Stimulated activated CD4-positive, alpha-beta T cell treated with anti-CD3 and anti-CD28 coated beads, Interleukin-12 subunit alpha, Interleukin-12 subunit beta, amount 100 ng/mL, for 4 hours (primary cell): ENCODE measurements around the gene MST1.
A peak's percentile ranks its signal among the peaks of the same experiment; 100 is the strongest.
"Not testable (repeated sequence)": the region's sequence is repeated elsewhere in the genome, so short reads cannot be mapped to it uniquely, and the experiment has no call there.

Experiments used
- DNase-seq: peaks from one replicate; pipeline ENCODE4 v3.0.0-alpha.2; 2020

MST1 gene

GRCh38 chr3:49700453-49701128 is 11.3 kb upstream of the MST1 start:
- DNase-seq: no peak

- DNase-seq: no peak
Observed at GRCh38 chr3:49700014-49700413, 10.7 kb upstream of the MST1 start.

GRCh38 chr3:49699281-49699979 is 10.2 kb upstream of the MST1 start:
- DNase-seq: no peak

- not testable (repeated sequence) for DNase-seq
Observed at GRCh38 chr3:49695350-49696015, 6.2 kb upstream of the MST1 start.

GRCh38 chr3:49694409-49695070 is 5.3 kb upstream of the MST1 start:
- DNase-seq: not testable (repeated sequence)

- not testable (repeated sequence) for DNase-seq
Observed at GRCh38 chr3:49691481-49691880, 2.2 kb upstream of the MST1 start.

- DNase-seq: not testable (repeated sequence)
Observed at GRCh38 chr3:49690856-49691255, 1.6 kb upstream of the MST1 start.

- DNase-seq: not testable (repeated sequence)
Observed at GRCh38 chr3:49689908-49690624, 792 bp upstream of the MST1 start.

GRCh38 chr3:49688338-49689045 is 782 bp downstream of the MST1 start:
- DNase-seq: not testable (repeated sequence)

GRCh38 chr3:49687424-49687795 is 1.9 kb downstream of the MST1 start:
- DNase-seq: not testable (repeated sequence)

- DNase-seq: peak; percentile 43
Observed at GRCh38 chr3:49686769-49687423, 2.4 kb downstream of the MST1 start.

- peak; percentile 30 for DNase-seq
Observed at GRCh38 chr3:49686346-49686745, 2.9 kb downstream of the MST1 start.

GRCh38 chr3:49685846-49686245 is 3.4 kb downstream of the MST1 start:
- not testable (repeated sequence) for DNase-seq

GRCh38 chr3:49685103-49685502 is 4.2 kb downstream of the MST1 start:
- DNase-seq: not testable (repeated sequence)

- not testable (repeated sequence) for DNase-seq
Observed at GRCh38 chr3:49684453-49684852, 4.8 kb downstream of the MST1 start.

- DNase-seq: no peak
Observed at GRCh38 chr3:49683162-49683561, 6.1 kb downstream of the MST1 start.

GRCh38 chr3:49681543-49681942 is 7.7 kb downstream of the MST1 start:
- no peak for DNase-seq

GRCh38 chr3:49681232-49681522 is 8.1 kb downstream of the MST1 start:
- DNase-seq: no peak

- DNase-seq: no peak
Observed at GRCh38 chr3:49680493-49681231, 8.6 kb downstream of the MST1 start.

GRCh38 chr3:49675912-49676311 is 13.4 kb downstream of the MST1 start:
- no peak for DNase-seq

- peak; percentile 25 for DNase-seq
Observed at GRCh38 chr3:49674497-49674983, 14.7 kb downstream of the MST1 start.
